ENCODE data around the gene GSTM5.

The GSTM5 gene

GRCh38 chr1:109756848-109757521 lies 44.9 kb downstream of the GSTM5 start:
- H3K4me3 ChIP-seq (ENCODE audit: low read depth, low read length) = no peak overlapping the region
- DNase-seq (ENCODE audit: low read depth) = no peak
- no peak for TF ChIP-seq MAX (IDR thresholded peaks at IDR 0.05; ENCODE audit: low read depth, low read length)
- no peak for TF ChIP-seq POLR2A (IDR thresholded peaks at IDR 0.05; ENCODE audit: extremely low read depth, insufficient read length)
- TF ChIP-seq, protein P1, sequence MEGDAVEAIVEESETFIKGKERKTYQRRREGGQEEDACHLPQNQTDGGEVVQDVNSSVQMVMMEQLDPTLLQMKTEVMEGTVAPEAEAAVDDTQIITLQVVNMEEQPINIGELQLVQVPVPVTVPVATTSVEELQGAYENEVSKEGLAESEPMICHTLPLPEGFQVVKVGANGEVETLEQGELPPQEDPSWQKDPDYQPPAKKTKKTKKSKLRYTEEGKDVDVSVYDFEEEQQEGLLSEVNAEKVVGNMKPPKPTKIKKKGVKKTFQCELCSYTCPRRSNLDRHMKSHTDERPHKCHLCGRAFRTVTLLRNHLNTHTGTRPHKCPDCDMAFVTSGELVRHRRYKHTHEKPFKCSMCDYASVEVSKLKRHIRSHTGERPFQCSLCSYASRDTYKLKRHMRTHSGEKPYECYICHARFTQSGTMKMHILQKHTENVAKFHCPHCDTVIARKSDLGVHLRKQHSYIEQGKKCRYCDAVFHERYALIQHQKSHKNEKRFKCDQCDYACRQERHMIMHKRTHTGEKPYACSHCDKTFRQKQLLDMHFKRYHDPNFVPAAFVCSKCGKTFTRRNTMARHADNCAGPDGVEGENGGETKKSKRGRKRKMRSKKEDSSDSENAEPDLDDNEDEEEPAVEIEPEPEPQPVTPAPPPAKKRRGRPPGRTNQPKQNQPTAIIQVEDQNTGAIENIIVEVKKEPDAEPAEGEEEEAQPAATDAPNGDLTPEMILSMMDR (IDR thresholded peaks at IDR 0.05; ENCODE audit: low read depth, low read length) = no peak
- no peak for TF ChIP-seq MYC (IDR thresholded peaks at IDR 0.05; ENCODE audit: low read depth, low read length)

- no peak overlapping the region for H3K4me3 ChIP-seq (ENCODE audit: low read depth, low read length)
- DNase-seq (ENCODE audit: low read depth) = no peak
- TF ChIP-seq MYC (IDR thresholded peaks at IDR 0.05; ENCODE audit: low read depth, low read length) (no peak), MAX (IDR thresholded peaks at IDR 0.05; ENCODE audit: low read depth, low read length) (no peak), POLR2A (IDR thresholded peaks at IDR 0.05; ENCODE audit: extremely low read depth, insufficient read length) (no peak)
- TF ChIP-seq, protein P1 (IDR thresholded peaks at IDR 0.05; ENCODE audit: low read depth, low read length) = no peak
Measured at GRCh38 chr1:109757936-109758786, 46.1 kb downstream of the GSTM5 start.

- DNase-seq (ENCODE audit: low read depth) = peak; percentile 44
- no peak overlapping the region for H3K4me3 ChIP-seq (ENCODE audit: low read depth, low read length)
- no peak for TF ChIP-seq MAX (IDR thresholded peaks at IDR 0.05; ENCODE audit: low read depth, low read length)
- no peak for TF ChIP-seq MYC (IDR thresholded peaks at IDR 0.05; ENCODE audit: low read depth, low read length)
- no peak for TF ChIP-seq POLR2A (IDR thresholded peaks at IDR 0.05; ENCODE audit: extremely low read depth, insufficient read length)
- TF ChIP-seq, protein P1 (IDR thresholded peaks at IDR 0.05; ENCODE audit: low read depth, low read length) = no peak
Measured at GRCh38 chr1:109759513-109760334, 47.7 kb downstream of the GSTM5 start.

DNA sequence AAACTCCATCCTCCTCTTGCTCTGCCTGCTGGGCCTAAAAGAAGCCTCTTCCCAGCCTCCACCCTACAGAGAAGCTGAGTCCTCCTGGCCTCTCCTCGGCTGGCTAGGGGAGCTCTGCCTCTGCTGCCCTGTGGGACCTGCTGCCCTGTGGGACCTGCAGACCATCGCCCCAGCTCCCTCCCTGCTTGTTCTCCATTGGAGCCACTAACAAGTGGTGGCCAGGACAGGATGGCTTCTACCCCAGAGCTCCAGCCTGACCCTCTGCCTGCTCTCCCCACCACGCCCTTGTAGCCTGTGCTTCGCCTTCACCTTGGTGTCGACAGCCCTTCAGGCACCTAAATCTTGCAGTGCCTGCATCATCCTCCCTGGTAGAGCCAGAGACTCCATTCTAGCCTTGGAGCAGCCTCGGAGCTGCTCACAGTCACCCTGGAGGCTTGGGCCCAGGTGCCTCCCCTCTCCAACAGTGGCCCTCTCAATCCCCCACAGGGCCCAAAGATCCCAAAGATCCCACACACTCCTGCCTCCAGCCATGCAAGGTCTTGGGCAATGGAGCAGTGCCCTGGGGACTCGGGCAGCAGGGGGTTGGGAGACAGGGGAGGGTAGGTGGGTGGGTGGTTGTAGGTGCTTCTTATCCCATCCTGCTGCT lies 48.7 kb downstream of the GSTM5 start:
- TF ChIP-seq POLR2A (IDR thresholded peaks at IDR 0.05; ENCODE audit: extremely low read depth, insufficient read length) (no peak), MYC (IDR thresholded peaks at IDR 0.05; ENCODE audit: low read depth, low read length) (no peak), MAX (IDR thresholded peaks at IDR 0.05; ENCODE audit: low read depth, low read length) (no peak)
- TF ChIP-seq, protein P1 (IDR thresholded peaks at IDR 0.05; ENCODE audit: low read depth, low read length) = no peak
- no peak overlapping the region for H3K4me3 ChIP-seq (ENCODE audit: low read depth, low read length)
- no peak for DNase-seq (ENCODE audit: low read depth)
